Calu3 (cell line): ENCODE measurements around the gene SRCAP. TPM values are rescaled to one million over a fixed set of nuclear protein-coding genes. Genes with fewer than 3 reads are reported as not detected.

ENCODE experiments used
- BruUV-seq: library from RNA; stranded (reverse); fragments of 400-500 nt; replicated peaks from 2 replicates; lab custom pipeline; 2021; lab: Mats Ljungman, UMichigan
- CTCF ChIA-PET: fragments of 300-600 bp; sonication (Branson Sonifier 250); formaldehyde crosslinking; loops from one replicate; lab custom pipeline; 2022; ENCODE audit warnings: antibody characterized with exemption; lab: Charles Lee
- DNase-seq: peaks from one replicate; pipeline ENCODE4 v3.0.0; 2022
- H3K27ac Mint-ChIP-seq: one replicate; pipeline ENCODE4 v1.8.0; 2022; ENCODE audit warnings: mixed read lengths; ENCODE audit not compliant: unreplicated experiment
- H3K27me3 Mint-ChIP-seq: one replicate; pipeline ENCODE4 v1.8.0; 2022; ENCODE audit warnings: mixed read lengths; ENCODE audit not compliant: unreplicated experiment
- H3K36me3 Mint-ChIP-seq: one replicate; pipeline ENCODE4 v1.8.0; 2022; ENCODE audit warnings: mild to moderate bottlenecking, moderate library complexity, mixed read lengths; ENCODE audit not compliant: insufficient read depth, unreplicated experiment
- H3K4me1 Mint-ChIP-seq: one replicate; pipeline ENCODE4 v1.8.0; 2022; ENCODE audit warnings: mild to moderate bottlenecking, low read depth, mixed read lengths; ENCODE audit not compliant: unreplicated experiment
- H3K4me3 Mint-ChIP-seq: one replicate; pipeline ENCODE4 v1.8.0; 2022; ENCODE audit warnings: mild to moderate bottlenecking, low read depth, moderate library complexity, mixed read lengths; ENCODE audit not compliant: unreplicated experiment
- H3K9me3 Mint-ChIP-seq: one replicate; pipeline ENCODE4 v1.8.0; 2022; ENCODE audit warnings: low read depth, mixed read lengths; ENCODE audit not compliant: unreplicated experiment
- CTCF ChIP-seq: fragments of 200-600 bp; IDR thresholded peaks from one replicate; pipeline ENCODE4 v1.8.0; 2022; ENCODE audit warnings: antibody characterized with exemption; ENCODE audit not compliant: unreplicated experiment
- intact Hi-C: fragments of 100-400 bp; cut with micrococcal nuclease; formaldehyde crosslinking; loops from one replicate; pipeline ENCODE4 v1.10.0; 2022; ENCODE audit not compliant: unreplicated experiment
- total RNA-seq: library from RNA; stranded (reverse); gene quantifications from 2 replicates; pipeline ENCODE4 v1.2.3, GENCODE V29; 2022

The SRCAP gene
- total RNA-seq, 1 experiment from 2014 or later: 84.6 TPM

GRCh38 chr16:30658731-30659506 is 40.1 kb upstream of the SRCAP start:
- TF ChIP-seq CTCF: peak; percentile 37
- Mint-ChIP-seq H3K36me3 (peaks cover 80% of the 10 kb centered on the region), H3K27me3 (no peaks in the 10 kb centered on the region), H3K9me3 (no peaks in the 10 kb centered on the region), H3K4me1 (peaks cover 28% of the 10 kb centered on the region), H3K27ac (peak overlapping the region; percentile 99), H3K4me3 (peak overlapping the region; percentile 91)
- intact Hi-C loops: loop anchor here (2.0 to 5.0 kb wide), 2 partner anchors 20 to 38 kb away; partner anchors contain the start of gene SRCAP
- CTCF ChIA-PET: interaction anchor here (0.7 to 2.4 kb wide), 9 partner anchors 8 to 283 kb away, joined by 3 to 16 read pairs (median 4); partner anchors contain the start of genes DCTPP1, PHKG2, PRR14 and ZNF48
- BruUV-seq: TSS peak; percentile 73
- DNase-seq: peak; percentile 83

GRCh38 chr16:30659507-30660423 is 39.2 kb upstream of the SRCAP start:
- TF ChIP-seq CTCF: peak; percentile 11
- Mint-ChIP-seq H3K9me3 (no peaks in the 10 kb centered on the region), H3K27ac (peak overlapping the region; percentile 29), H3K4me3 (peak overlapping the region; percentile 91), H3K27me3 (no peaks in the 10 kb centered on the region), H3K4me1 (peaks cover 28% of the 10 kb centered on the region), H3K36me3 (peaks cover 82% of the 10 kb centered on the region)
- intact Hi-C loops: loop anchor here (2.0 to 5.0 kb wide), 2 partner anchors 19 to 38 kb away; partner anchors contain the start of gene SRCAP
- CTCF ChIA-PET: interaction anchor here (1.2 to 2.4 kb wide), 6 partner anchors 9 to 282 kb away, joined by 4 to 16 read pairs (median 6); partner anchors contain the start of genes DCTPP1, PRR14 and ZNF48
- DNase-seq: peak; percentile 67
- BruUV-seq: no TSS peak

GRCh38 chr16:30660424-30661261 is 38.3 kb upstream of the SRCAP start:
- H3K27ac Mint-ChIP-seq: peak overlapping the region; percentile 29
- no peak for DNase-seq
- CTCF ChIA-PET: interaction anchor here (0.6 to 2.4 kb wide), 3 partner anchors 10 to 579 kb away, joined by 3 to 16 read pairs (median 6); partner anchors contain the start of gene PRR14
- peaks cover 88% of the 10 kb centered on the region for H3K36me3 Mint-ChIP-seq
- intact Hi-C loops: no loop called here
- H3K4me1 Mint-ChIP-seq: peaks cover 28% of the 10 kb centered on the region
- H3K9me3 Mint-ChIP-seq: no peaks in the 10 kb centered on the region
- no peak for TF ChIP-seq CTCF
- no peaks in the 10 kb centered on the region for H3K27me3 Mint-ChIP-seq
- BruUV-seq: TSS peak; percentile 11
- H3K4me3 Mint-ChIP-seq: peak overlapping the region; percentile 91
